Spleen (tissue), 11 donors: ENCODE data around the gene GLRX2. TPM values are rescaled to one million over a fixed set of nuclear protein-coding genes. Genes with fewer than 3 reads are reported as not detected.
"Not testable (repeated sequence)": the region's sequence is repeated elsewhere in the genome, so short reads cannot be mapped to it uniquely, and the experiment has no call there.

Experiments used
- DNase-seq: peaks from one replicate; pipeline ENCODE4 v3.0.0-alpha.2; 2020
- H3K27ac ChIP-seq, 8 donors: fragments of 200-600 bp; sonication (generic) in 7 of 8; 1 replicate in 4 of 8; 2 replicates in 4 of 8; pipeline versions ENCODE4 v1.5.0 to v1.8.0; 2016 to 2021; ENCODE audit warnings: inconsistent platforms in 4 of 8, mild to moderate bottlenecking in 4 of 8, moderate library complexity in 1 of 8
- H3K27me3 ChIP-seq, 7 donors: fragments of 200-600 bp; sonication (generic) in 6 of 7; replicated peaks in 1 of 7; 1 replicate in 4 of 7; 2 replicates in 3 of 7; pipeline versions ENCODE4 v1.5.0 to v1.8.0; 2016 to 2021; ENCODE audit warnings: inconsistent platforms in 3 of 7, mild to moderate bottlenecking in 1 of 7
- H3K36me3 ChIP-seq, 6 donors: fragments of 200-600 bp; sonication (generic) in 5 of 6; 1 replicate in 4 of 6; 2 replicates in 2 of 6; pipeline versions ENCODE4 v1.5.0 to v1.8.0; 2016 to 2021; ENCODE audit warnings: inconsistent platforms in 2 of 6
- H3K4me1 ChIP-seq, 6 donors: fragments of 200-600 bp; sonication (generic) in 5 of 6; 1 replicate in 3 of 6; 2 replicates in 3 of 6; pipeline versions ENCODE4 v1.5.0 to v1.8.0; 2016 to 2021; ENCODE audit warnings: inconsistent platforms in 3 of 6
- H3K4me3 ChIP-seq, 8 donors: fragments of 200-600 bp; sonication (generic) in 7 of 8; 1 replicate in 4 of 8; 2 replicates in 4 of 8; pipeline versions ENCODE4 v1.5.0 to v1.8.0; 2016 to 2021; ENCODE audit warnings: inconsistent platforms in 4 of 8, mild to moderate bottlenecking in 4 of 8, moderate library complexity in 2 of 8
- H3K9me3 ChIP-seq, 8 donors: fragments of 200-600 bp; sonication (generic) in 7 of 8; 1 replicate in 4 of 8; 2 replicates in 4 of 8; pipeline versions ENCODE4 v1.5.0 to v1.8.0; 2016 to 2021; ENCODE audit warnings: inconsistent platforms in 4 of 8
- POLR2A ChIP-seq, 3 donors: fragments of 450-650 bp; IDR thresholded peaks; one replicate each; pipeline ENCODE4 v1.5.1; 2017; ENCODE audit warnings: antibody characterized with exemption in 3 of 3, mild to moderate bottlenecking in 1 of 3
- POLR2AphosphoS5 ChIP-seq, 3 donors: sonication (generic); formaldehyde crosslinking; IDR thresholded peaks; one replicate each; pipeline ENCODE4 v1.5.1; 2017; ENCODE audit warnings: antibody characterized with exemption in 3 of 3
- WGBS, 5 donors: extraction: QIAGEN DNeasy Blood & Tissue Kit in 3 of 5; methylation state at CpG; one replicate each; pipeline versions ENCODE4 v1.1.5 to v1.1.7; 2013 to 2018; 5-methylcytosine and 5-hydroxymethylcytosine counted together
- intact Hi-C: fragments of 100-400 bp; cut with DNase I; formaldehyde crosslinking; loops from one replicate; pipeline ENCODE4 v1.15.0; 2023; ENCODE audit warnings: low total_unique reads
- polyA plus RNA-seq, 3 donors: library from polyadenylated mRNA; stranded (reverse); fragments of 200-250 nt; gene quantifications; one replicate each; pipeline ENCODE4 v1.2.1, GENCODE V29; 2013
- total RNA-seq, 7 donors: library from RNA; depleted of rRNA in 3 of 7; stranded (reverse); fragments of >200 nt in 3 of 7; fragmentation: NEBNext Ultra II Directional in 4 of 7; extraction: Animal tissue kit (Norgen Biotek cat#: 25700) in 4 of 7; gene quantifications; one replicate each; pipeline versions ENCODE4 v1.1.0 to v1.2.1, GENCODE V29; 2016 to 2021
- TF ChIP-seq, protein P1 (sequence below), 11 experiments: fragments of 200-600 bp in 7 of 11; fragments of 450-650 bp in 4 of 11; sonication (generic) in 4 of 11; IDR thresholded peaks in 8 of 11; conservative IDR thresholded peaks in 3 of 11; 1 replicate in 7 of 11; 2 replicates in 4 of 11; pipeline versions ENCODE4 v1.4.0 to v1.8.0; 2016 to 2021; ENCODE audit warnings: antibody characterized with exemption in 11 of 11, inconsistent platforms in 4 of 11, mild to moderate bottlenecking in 1 of 11
- donor health status: healthy with polysubstance abuse.
- donor health status: DM: no; HTN: no; CAD: no; lungs with moderate emphysema.
- donor health status: DM: no; HTN: no; CAD: no.
- donor health status: Bipolar disorder and iron deficiency.
- donor health status: healthy.
- donor health status: DM: no; HTN: no; CAD: no.
- donor health status: DM: yes; HTN: yes; CAD: no.

The GLRX2 gene
- total and polyA plus RNA-seq, 10 donors, result 5.9 to 20.0 (median 11.0) TPM

DNA sequence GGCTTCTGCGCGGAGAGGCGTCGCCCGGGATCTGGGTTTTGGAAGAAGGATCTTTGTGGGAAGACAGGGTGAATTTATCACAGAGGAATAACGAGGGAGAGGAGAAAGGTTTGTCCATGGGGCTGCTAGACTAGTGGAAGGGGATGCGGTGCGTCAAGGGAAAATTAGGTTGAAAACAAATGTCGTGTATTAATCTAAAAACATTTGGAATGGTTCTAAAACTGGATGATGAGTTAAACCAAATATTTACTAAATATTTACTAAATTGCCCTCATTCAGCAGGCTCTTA lies 45.2 kb downstream of the GLRX2 start:
- peaks cover 31 to 80% (median 55%) of the 10 kb centered on the region in 6 donors for H3K4me1 ChIP-seq
- no peaks in the 10 kb centered on the region for H3K36me3 ChIP-seq
- no peak for DNase-seq
- H3K9me3 ChIP-seq, result no peaks in the 10 kb centered on the region
- peak overlapping the region; percentile 66 to 79 (median 73) for H3K4me3 ChIP-seq
- H3K27me3 ChIP-seq, result no peaks in the 10 kb centered on the region
- intact Hi-C loops, result loop anchor here (10.0 kb wide), 1 partner anchor 65 kb away; the partner anchor contains the start of gene CDC73
- TF ChIP-seq POLR2AphosphoS5 (IDR thresholded peaks at IDR 0.05), result no peak
- no peak for TF ChIP-seq POLR2A (IDR thresholded peaks at IDR 0.05)
- TF ChIP-seq, protein P1, sequence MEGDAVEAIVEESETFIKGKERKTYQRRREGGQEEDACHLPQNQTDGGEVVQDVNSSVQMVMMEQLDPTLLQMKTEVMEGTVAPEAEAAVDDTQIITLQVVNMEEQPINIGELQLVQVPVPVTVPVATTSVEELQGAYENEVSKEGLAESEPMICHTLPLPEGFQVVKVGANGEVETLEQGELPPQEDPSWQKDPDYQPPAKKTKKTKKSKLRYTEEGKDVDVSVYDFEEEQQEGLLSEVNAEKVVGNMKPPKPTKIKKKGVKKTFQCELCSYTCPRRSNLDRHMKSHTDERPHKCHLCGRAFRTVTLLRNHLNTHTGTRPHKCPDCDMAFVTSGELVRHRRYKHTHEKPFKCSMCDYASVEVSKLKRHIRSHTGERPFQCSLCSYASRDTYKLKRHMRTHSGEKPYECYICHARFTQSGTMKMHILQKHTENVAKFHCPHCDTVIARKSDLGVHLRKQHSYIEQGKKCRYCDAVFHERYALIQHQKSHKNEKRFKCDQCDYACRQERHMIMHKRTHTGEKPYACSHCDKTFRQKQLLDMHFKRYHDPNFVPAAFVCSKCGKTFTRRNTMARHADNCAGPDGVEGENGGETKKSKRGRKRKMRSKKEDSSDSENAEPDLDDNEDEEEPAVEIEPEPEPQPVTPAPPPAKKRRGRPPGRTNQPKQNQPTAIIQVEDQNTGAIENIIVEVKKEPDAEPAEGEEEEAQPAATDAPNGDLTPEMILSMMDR (IDR thresholded peaks at IDR 0.05 in 8 of 11, conservative IDR thresholded peaks at IDR 0.05 in 3 of 11), result no peak
- WGBS, 5 donors, result 0 to 1% (median 1%) methylated on average over 9 of the region's 9 CpGs
- peak overlapping the region; percentile 92 to 99 (median 97) for H3K27ac ChIP-seq

DNA sequence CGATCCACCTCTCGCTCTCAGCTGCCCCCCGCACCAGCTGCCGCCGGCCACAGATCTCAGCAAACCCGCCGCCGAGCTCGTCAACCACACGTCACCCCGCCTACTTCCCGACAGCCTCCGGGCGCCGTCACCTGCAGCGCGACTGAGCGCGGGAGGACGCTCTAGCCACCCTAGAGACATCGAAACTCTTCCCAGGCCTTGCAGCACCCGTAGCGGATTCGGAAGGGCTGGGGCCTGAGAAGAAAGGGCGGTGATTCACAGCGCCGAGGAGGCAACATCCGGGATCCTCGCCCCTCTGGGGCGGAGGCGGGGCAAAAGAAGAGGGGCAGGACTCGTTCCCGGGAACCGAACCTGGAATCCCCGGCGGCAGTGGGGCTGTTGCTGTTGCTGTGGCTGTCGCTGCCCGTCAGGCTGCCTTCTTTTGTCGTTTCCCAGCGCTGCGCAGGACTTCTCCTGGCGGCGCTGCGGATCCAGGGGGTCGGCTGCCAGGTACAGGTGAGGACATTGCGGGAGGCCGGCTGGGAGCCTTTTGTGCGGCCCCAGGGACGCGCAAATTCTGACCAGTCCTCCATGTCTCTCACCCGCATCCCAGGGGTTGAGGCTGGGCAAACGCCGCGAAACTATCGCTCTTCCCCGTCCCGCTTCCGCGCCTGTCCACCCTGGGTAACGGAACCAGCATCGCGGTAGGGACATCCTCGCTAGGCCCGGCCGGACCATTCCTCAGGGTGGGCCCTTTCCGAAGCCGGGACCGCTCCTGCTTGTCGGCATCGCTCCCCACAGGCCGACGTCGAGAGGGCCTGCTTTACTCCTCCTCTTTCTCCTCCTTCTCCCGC lies 45.7 kb downstream of the GLRX2 start, which contains the start of the genes RO60 and UCHL5:
Gene RO60, plus strand, starts transcription at position 331 of the 833 bp plus-strand sequence. CDS start 9,443 bp downstream, outside the sequence.
Gene UCHL5, minus strand, starts transcription at position 79 of the 833 bp plus-strand sequence. CDS start 100 bp downstream, outside the sequence.
- 0 to 1% (median 0%) methylated on average over 45 to 74 of the region's 74 CpGs for WGBS, 5 donors
- DNase-seq, result peak; percentile 99
- H3K9me3 ChIP-seq, result no peaks in the 10 kb centered on the region
- peaks cover 31 to 76% (median 55%) of the 10 kb centered on the region in 6 donors for H3K4me1 ChIP-seq
- peak within 1 kb of the TSS; percentile 92 to 99 (median 97) for H3K27ac ChIP-seq
- intact Hi-C loops, result loop anchor here (10.0 kb wide), 1 partner anchor 65 kb away; the partner anchor contains the start of gene CDC73
- H3K4me3 ChIP-seq, result peak within 1 kb of the TSS; percentile 66 to 79 (median 73)
- TF ChIP-seq, protein P1 (IDR thresholded peaks at IDR 0.05 in 8 of 11, conservative IDR thresholded peaks at IDR 0.05 in 3 of 11), result peak in 3 of 11 experiments; percentile 20 to 35 (median 34)
- TF ChIP-seq POLR2A (IDR thresholded peaks at IDR 0.05), result peak; percentile 13 to 81 (median 38)
- TF ChIP-seq POLR2AphosphoS5 (IDR thresholded peaks at IDR 0.05), result peak; percentile 97 to 99 (median 98)
- H3K36me3 ChIP-seq, result peaks cover 0 to 2% (median 0%) of the 10 kb centered on the region in 6 donors
- no peaks in the 10 kb centered on the region for H3K27me3 ChIP-seq

DNA sequence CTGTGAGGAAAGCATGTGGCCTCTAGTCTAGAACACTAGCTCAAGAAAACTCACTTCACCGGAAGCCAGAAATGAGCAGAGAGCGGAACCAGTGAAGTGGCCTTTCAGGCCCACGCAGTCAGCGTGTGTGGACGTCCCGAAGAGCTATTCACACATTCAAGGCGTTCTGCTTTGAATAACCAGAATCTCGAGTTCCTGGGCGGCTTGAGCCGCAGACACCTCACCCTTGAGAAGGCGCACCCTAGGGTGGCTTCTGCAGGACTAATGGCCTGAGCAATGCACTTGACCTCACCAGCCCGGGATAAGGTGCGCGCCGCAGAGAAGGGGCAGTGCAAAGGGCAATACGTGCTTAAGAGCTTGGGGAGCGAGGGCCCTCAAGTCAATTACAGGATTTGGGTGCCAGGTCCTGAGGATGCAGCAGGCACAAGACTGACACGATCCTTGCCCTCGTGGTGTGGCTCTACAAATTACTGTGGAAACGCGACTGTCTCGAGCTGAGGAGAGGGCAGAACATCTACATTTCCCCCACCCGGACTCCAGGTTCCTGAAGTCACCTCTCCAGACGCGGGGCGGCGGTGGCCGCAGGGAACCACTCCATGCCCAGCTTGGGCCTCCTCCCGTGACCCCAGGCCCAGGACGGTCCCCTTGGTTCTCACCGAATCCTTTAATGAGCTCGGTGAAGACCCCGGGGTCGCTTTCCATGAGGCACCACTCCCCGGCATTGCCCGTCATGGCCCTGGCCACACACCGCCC lies 46.5 kb downstream of the GLRX2 start:
- WGBS, 5 donors, result 0 to 1% (median 1%) methylated on average over 30 to 37 of the region's 37 CpGs

DNA sequence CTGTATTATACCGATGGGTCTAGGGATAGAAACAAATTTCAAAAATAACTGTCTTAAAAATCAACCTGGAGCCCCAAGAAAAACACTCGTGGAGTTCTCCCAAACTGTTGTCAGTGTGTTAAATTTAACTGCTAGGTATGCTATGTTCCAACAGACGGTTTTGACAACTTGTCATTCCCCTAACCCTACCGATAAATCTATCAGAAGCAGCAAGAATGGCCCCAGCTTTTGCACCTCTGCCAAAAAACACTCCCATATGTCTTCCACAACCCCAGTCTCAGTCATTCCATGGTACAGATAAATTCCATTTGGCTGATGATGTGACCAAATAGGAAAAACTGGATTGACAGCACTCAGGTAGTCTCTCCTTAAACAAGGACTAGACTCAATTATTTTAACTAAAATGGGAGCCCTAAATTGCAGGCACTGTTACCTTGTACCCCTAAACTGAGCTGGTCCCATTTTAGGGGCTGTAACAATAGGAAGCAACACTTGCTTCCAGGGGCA lies 51.0 kb downstream of the GLRX2 start:
- intact Hi-C loops, result no loop called here

More for the DNA sequence above, 46.5 kb downstream of the GLRX2 start:
- peak; percentile 87 for DNase-seq
- Histone ChIP-seq H3K4me3 (peak overlapping the region; percentile 66 to 79 (median 73)), H3K9me3 (no peaks in the 10 kb centered on the region), H3K36me3 (peaks cover 0 to 6% (median 0%) of the 10 kb centered on the region in 6 donors), H3K4me1 (peaks cover 31 to 76% (median 48%) of the 10 kb centered on the region in 6 donors), H3K27me3 (no peaks in the 10 kb centered on the region), H3K27ac (peak overlapping the region; percentile 92 to 99 (median 97))
- intact Hi-C loops, result no loop called here
- TF ChIP-seq POLR2A (IDR thresholded peaks at IDR 0.05), result no peak
- peak in 1 of 3 donors; percentile 70 for TF ChIP-seq POLR2AphosphoS5 (IDR thresholded peaks at IDR 0.05)

DNA sequence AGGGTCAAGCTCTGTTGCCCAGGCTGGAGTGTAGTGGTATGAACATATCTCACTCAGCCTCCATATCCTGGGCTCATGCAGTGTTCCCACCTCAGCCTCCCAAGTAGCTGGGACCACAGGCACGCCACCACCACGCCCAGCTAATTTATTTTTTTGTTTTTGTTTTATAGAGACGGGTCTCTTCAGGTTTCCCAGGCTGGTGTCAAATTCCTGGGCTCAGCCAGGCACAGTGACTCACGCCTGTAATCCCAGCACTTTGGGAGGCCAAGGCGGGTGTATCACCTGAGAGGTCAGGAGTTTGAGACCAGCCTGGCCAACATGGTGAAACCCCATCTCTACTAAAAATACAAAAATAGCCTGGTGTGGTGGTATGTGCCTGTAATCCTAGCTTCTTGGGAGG lies 56.3 kb downstream of the GLRX2 start:
- peaks cover 0 to 68% (median 28%) of the 10 kb centered on the region in 6 donors for H3K36me3 ChIP-seq
- H3K4me3 ChIP-seq, DNase-seq, H3K9me3 ChIP-seq, intact Hi-C loops, H3K4me1 ChIP-seq, H3K27me3 ChIP-seq, H3K27ac ChIP-seq: not testable (repeated sequence)
- WGBS, 5 donors, result 94 to 100% (median 96%) methylated on average over 5 of the region's 5 CpGs

More for the DNA sequence above, 51.0 kb downstream of the GLRX2 start:
- DNase-seq, result no peak
- no peak overlapping the region for H3K4me3 ChIP-seq
- H3K27ac ChIP-seq, result no peak overlapping the region
- no peaks in the 10 kb centered on the region for H3K9me3 ChIP-seq
- WGBS, 5 donors, result 90 to 95% (median 93%) methylated on average over 4 of the region's 4 CpGs
- H3K27me3 ChIP-seq, result no peaks in the 10 kb centered on the region
- TF ChIP-seq, protein P1 (IDR thresholded peaks at IDR 0.05 in 8 of 11, conservative IDR thresholded peaks at IDR 0.05 in 3 of 11), result no peak
- TF ChIP-seq POLR2AphosphoS5 (IDR thresholded peaks at IDR 0.05) (no peak), POLR2A (IDR thresholded peaks at IDR 0.05) (no peak)
- H3K4me1 ChIP-seq, result peaks cover 12 to 44% (median 20%) of the 10 kb centered on the region in 6 donors
- peaks cover 0 to 30% (median 15%) of the 10 kb centered on the region in 6 donors for H3K36me3 ChIP-seq
